Measurements from ENCODE around the gene RRP1. TPM values are rescaled to one million over a fixed set of nuclear protein-coding genes. Genes with fewer than 3 reads are reported as not detected.

RRP1 gene
- polyA plus RNA-seq, 1 of the 3 experiments (the other 2 are of a cell fraction), result 22.7 TPM

DNA sequence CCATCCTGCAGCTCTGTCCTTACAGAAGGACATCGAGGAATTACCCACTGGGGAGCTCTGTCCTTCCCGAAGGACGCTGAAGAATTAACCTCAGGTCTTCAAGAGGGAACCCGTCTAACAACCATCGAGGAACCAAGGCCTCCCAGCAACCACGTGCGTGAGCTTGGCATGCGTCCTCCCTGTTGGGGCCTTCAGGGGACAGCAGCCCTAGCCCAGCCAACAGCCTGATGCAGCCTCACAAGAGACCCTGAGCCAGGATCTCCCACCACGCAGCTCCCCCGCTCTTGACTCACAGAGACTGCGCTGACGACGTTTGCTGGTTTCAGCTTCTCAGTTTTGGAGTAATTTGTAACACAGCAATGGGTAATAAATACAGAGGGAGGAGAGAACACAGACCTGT, 56.0 kb downstream of the RRP1 start:
- Histone ChIP-seq H3F3A (replicated peaks; ENCODE audit: insufficient read depth) (no peaks in the 10 kb centered on the region), H3K4me1 (ENCODE audit: control insufficient read depth in 1 of 2, insufficient read depth in 2 of 2, low read depth in 1 of 2, low read length in 1 of 2) (no peaks in the 10 kb centered on the region), H3K9me2 (no peaks in the 10 kb centered on the region), H3K27me3 (ENCODE audit: insufficient read depth) (no peaks in the 10 kb centered on the region), H3K4me2 (no peak overlapping the region), H3K9me3 (no peaks in the 10 kb centered on the region), H3K79me2 (ENCODE audit: insufficient read depth) (no peaks in the 10 kb centered on the region), H3K4me3 (ENCODE audit: low read depth in 2 of 2, low read length in 1 of 2) (no peak overlapping the region), H3K9ac (no peak overlapping the region), H2AFZ (ENCODE audit: low read depth) (no peak overlapping the region), H3K36me3 (replicated peaks in 1 of 2; ENCODE audit: control insufficient read depth in 1 of 2, insufficient read depth in 2 of 2, low read length in 1 of 2) (no peaks in the 10 kb centered on the region), H3K27ac (ENCODE audit: low read depth in 2 of 2, low read length in 1 of 2) (no peak overlapping the region), H4K20me1 (ENCODE audit: insufficient read depth) (no peaks in the 10 kb centered on the region)
- POLR2A ChIA-PET, result no interaction called here
- 87% methylated on average over 13 of the region's 13 CpGs for WGBS (ENCODE audit: low lambda C conversion rate)
- no peak for DNase-seq
- CTCF ChIA-PET, result interaction anchor here (1.5 to 2.0 kb wide), 2 partner anchors 35 to 130 kb away, joined by 3 to 6 read pairs; no protein-coding TSS in a partner anchor
- TF ChIP-seq FOSL2 (IDR thresholded peaks at IDR 0.05; ENCODE audit: borderline replicate concordance, low read depth) (no peak), SMC3 (IDR thresholded peaks at IDR 0.05; ENCODE audit: low read depth, low read length) (no peak), RFX5 (IDR thresholded peaks at IDR 0.05; ENCODE audit: low read length) (no peak), TCF12 (IDR thresholded peaks at IDR 0.05) (no peak), YY1 (IDR thresholded peaks at IDR 0.05; ENCODE audit: low read depth) (no peak), FOXJ3 (CRISPR knock-in tag; IDR thresholded peaks at IDR 0.05) (no peak), MXI1 (IDR thresholded peaks at IDR 0.05; ENCODE audit: low read depth, low read length) (no peak), CHD2 (IDR thresholded peaks at IDR 0.05; ENCODE audit: low read length, partially characterized antibody) (no peak), JUND (IDR thresholded peaks at IDR 0.05) (no peak), NFIC (IDR thresholded peaks at IDR 0.05; ENCODE audit: borderline replicate concordance) (no peak), NRF1 (IDR thresholded peaks at IDR 0.05; ENCODE audit: low read depth, low read length) (no peak)
- TF ChIP-seq, protein P1, sequence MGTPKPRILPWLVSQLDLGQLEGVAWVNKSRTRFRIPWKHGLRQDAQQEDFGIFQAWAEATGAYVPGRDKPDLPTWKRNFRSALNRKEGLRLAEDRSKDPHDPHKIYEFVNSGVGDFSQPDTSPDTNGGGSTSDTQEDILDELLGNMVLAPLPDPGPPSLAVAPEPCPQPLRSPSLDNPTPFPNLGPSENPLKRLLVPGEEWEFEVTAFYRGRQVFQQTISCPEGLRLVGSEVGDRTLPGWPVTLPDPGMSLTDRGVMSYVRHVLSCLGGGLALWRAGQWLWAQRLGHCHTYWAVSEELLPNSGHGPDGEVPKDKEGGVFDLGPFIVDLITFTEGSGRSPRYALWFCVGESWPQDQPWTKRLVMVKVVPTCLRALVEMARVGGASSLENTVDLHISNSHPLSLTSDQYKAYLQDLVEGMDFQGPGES (IDR thresholded peaks at IDR 0.05; ENCODE audit: low read depth, low read length), result no peak
- TF ChIP-seq, protein P2, sequence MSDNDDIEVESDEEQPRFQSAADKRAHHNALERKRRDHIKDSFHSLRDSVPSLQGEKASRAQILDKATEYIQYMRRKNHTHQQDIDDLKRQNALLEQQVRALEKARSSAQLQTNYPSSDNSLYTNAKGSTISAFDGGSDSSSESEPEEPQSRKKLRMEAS (IDR thresholded peaks at IDR 0.05; ENCODE audit: low read depth), result no peak
- TF ChIP-seq, protein P3, sequence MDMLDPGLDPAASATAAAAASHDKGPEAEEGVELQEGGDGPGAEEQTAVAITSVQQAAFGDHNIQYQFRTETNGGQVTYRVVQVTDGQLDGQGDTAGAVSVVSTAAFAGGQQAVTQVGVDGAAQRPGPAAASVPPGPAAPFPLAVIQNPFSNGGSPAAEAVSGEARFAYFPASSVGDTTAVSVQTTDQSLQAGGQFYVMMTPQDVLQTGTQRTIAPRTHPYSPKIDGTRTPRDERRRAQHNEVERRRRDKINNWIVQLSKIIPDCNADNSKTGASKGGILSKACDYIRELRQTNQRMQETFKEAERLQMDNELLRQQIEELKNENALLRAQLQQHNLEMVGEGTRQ (IDR thresholded peaks at IDR 0.05; ENCODE audit: borderline replicate concordance, low read depth, low read length), result no peak
- TF ChIP-seq, protein P4, sequence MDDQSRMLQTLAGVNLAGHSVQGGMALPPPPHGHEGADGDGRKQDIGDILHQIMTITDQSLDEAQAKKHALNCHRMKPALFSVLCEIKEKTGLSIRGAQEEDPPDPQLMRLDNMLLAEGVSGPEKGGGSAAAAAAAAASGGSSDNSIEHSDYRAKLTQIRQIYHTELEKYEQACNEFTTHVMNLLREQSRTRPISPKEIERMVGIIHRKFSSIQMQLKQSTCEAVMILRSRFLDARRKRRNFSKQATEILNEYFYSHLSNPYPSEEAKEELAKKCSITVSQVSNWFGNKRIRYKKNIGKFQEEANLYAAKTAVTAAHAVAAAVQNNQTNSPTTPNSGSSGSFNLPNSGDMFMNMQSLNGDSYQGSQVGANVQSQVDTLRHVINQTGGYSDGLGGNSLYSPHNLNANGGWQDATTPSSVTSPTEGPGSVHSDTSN (IDR thresholded peaks at IDR 0.05), result no peak

DNA sequence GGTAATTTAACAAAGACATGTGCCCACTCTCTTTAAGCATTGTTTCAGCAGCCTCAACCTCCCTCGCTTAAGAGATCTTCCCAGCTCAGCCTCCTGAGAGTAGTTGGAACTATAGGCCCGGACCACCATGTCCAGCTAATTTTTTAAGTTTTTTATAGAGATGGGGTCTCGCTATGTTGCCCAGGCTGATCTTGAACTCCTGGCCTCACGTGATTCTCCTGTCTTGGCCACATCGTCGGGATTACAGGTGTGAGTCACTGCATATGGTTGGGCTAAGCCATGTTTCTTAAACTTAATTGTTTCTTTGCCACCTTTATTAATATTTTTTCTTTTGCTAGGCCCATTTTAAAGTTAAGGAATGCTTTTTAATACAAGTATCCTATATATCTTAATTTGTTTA, 57.1 kb downstream of the RRP1 start:
- TF ChIP-seq, protein P4 (IDR thresholded peaks at IDR 0.05), result no peak
- TF ChIP-seq SIN3A (IDR thresholded peaks at IDR 0.05; ENCODE audit: borderline replicate concordance, low read depth, low read length) (no peak), TEAD4 (IDR thresholded peaks at IDR 0.05; ENCODE audit: borderline replicate concordance, insufficient read depth) (no peak), TAF1 (IDR thresholded peaks at IDR 0.05; ENCODE audit: borderline replicate concordance, low read depth, low read length) (no peak), FOXJ3 (CRISPR knock-in tag; IDR thresholded peaks at IDR 0.05) (no peak)
- TF ChIP-seq, protein P5, sequence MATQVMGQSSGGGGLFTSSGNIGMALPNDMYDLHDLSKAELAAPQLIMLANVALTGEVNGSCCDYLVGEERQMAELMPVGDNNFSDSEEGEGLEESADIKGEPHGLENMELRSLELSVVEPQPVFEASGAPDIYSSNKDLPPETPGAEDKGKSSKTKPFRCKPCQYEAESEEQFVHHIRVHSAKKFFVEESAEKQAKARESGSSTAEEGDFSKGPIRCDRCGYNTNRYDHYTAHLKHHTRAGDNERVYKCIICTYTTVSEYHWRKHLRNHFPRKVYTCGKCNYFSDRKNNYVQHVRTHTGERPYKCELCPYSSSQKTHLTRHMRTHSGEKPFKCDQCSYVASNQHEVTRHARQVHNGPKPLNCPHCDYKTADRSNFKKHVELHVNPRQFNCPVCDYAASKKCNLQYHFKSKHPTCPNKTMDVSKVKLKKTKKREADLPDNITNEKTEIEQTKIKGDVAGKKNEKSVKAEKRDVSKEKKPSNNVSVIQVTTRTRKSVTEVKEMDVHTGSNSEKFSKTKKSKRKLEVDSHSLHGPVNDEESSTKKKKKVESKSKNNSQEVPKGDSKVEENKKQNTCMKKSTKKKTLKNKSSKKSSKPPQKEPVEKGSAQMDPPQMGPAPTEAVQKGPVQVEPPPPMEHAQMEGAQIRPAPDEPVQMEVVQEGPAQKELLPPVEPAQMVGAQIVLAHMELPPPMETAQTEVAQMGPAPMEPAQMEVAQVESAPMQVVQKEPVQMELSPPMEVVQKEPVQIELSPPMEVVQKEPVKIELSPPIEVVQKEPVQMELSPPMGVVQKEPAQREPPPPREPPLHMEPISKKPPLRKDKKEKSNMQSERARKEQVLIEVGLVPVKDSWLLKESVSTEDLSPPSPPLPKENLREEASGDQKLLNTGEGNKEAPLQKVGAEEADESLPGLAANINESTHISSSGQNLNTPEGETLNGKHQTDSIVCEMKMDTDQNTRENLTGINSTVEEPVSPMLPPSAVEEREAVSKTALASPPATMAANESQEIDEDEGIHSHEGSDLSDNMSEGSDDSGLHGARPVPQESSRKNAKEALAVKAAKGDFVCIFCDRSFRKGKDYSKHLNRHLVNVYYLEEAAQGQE (IDR thresholded peaks at IDR 0.05; ENCODE audit: low read depth, low read length), result no peak
- Histone ChIP-seq H3K4me1 (ENCODE audit: control insufficient read depth in 1 of 2, insufficient read depth in 2 of 2, low read depth in 1 of 2, low read length in 1 of 2) (peaks cover 0 to 2% of the 10 kb centered on the region in 2 experiments; a peak in 1 of 4 replicates), H3K9me2 (no peaks in the 10 kb centered on the region), H3F3A (replicated peaks; ENCODE audit: insufficient read depth) (no peaks in the 10 kb centered on the region), H3K4me2 (no peak overlapping the region), H3K27ac (ENCODE audit: low read depth in 2 of 2, low read length in 1 of 2) (no peak overlapping the region), H3K36me3 (replicated peaks in 1 of 2; ENCODE audit: control insufficient read depth in 1 of 2, insufficient read depth in 2 of 2, low read length in 1 of 2) (no peaks in the 10 kb centered on the region), H3K9ac (no peak overlapping the region), H3K4me3 (ENCODE audit: low read depth in 2 of 2, low read length in 1 of 2) (no peak overlapping the region), H4K20me1 (ENCODE audit: insufficient read depth) (no peaks in the 10 kb centered on the region), H2AFZ (ENCODE audit: low read depth) (no peak overlapping the region), H3K27me3 (ENCODE audit: insufficient read depth) (no peaks in the 10 kb centered on the region), H3K79me2 (ENCODE audit: insufficient read depth) (no peaks in the 10 kb centered on the region), H3K9me3 (no peaks in the 10 kb centered on the region)
- ChIA-PET CTCF (interaction anchor here (1.5 to 2.0 kb wide), 2 partner anchors 36 to 129 kb away, joined by 3 to 6 read pairs; no protein-coding TSS in a partner anchor), POLR2A (no interaction called here)
- no peak for DNase-seq
- 76% methylated on average over 6 of the region's 6 CpGs for WGBS (ENCODE audit: low lambda C conversion rate)
